Prostate gland (tissue), 2 donors: ENCODE measurements around the gene RPTOR.

ENCODE experiments used
- POLR2A ChIP-seq: fragments of 450-650 bp; IDR thresholded peaks from one replicate; pipeline ENCODE4 v1.6.1; 2016; ENCODE audit warnings: antibody characterized with exemption, mild to moderate bottlenecking
- TF ChIP-seq, protein P1 (sequence below), 4 experiments: fragments of 200-600 bp in 2 of 4; fragments of 450-650 bp in 2 of 4; sonication (generic) in 2 of 4; IDR thresholded peaks; 1 replicate in 3 of 4; 2 replicates in 1 of 4; pipeline ENCODE4 v1.5.1; 2016 to 2019; ENCODE audit warnings: antibody characterized with exemption in 4 of 4, mild to moderate bottlenecking in 2 of 4, moderate library complexity in 2 of 4

DNA sequence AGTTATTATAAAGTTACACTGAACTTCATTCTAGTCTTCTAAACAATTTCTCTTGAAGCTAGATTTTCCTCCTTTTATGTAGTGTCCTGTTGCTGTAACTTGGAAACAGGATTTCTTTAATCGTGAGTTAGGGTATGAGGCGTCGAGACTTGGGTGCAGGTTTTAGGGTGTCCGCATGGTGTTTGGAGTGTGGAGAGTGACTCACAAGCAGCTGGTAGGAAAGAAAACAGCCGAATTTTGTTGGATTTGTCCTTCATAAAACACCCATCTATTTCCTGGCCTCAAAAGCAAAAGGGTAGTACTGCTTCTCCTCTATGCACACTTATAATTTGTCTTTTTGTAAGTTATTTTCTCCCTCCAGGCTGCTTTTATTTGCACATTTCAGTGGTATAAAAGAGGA is 1.6 kb downstream of the RPTOR start:
- TF ChIP-seq POLR2A = no peak
- TF ChIP-seq, protein P1, sequence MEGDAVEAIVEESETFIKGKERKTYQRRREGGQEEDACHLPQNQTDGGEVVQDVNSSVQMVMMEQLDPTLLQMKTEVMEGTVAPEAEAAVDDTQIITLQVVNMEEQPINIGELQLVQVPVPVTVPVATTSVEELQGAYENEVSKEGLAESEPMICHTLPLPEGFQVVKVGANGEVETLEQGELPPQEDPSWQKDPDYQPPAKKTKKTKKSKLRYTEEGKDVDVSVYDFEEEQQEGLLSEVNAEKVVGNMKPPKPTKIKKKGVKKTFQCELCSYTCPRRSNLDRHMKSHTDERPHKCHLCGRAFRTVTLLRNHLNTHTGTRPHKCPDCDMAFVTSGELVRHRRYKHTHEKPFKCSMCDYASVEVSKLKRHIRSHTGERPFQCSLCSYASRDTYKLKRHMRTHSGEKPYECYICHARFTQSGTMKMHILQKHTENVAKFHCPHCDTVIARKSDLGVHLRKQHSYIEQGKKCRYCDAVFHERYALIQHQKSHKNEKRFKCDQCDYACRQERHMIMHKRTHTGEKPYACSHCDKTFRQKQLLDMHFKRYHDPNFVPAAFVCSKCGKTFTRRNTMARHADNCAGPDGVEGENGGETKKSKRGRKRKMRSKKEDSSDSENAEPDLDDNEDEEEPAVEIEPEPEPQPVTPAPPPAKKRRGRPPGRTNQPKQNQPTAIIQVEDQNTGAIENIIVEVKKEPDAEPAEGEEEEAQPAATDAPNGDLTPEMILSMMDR (IDR thresholded peaks at IDR 0.05) = no peak
